CD4-positive, CD25-positive, alpha-beta regulatory T cell (primary cell): Measurements from ENCODE around the gene ARID3A. TPM values are rescaled to one million over a fixed set of nuclear protein-coding genes. Genes with fewer than 3 reads are reported as not detected.

Experiments used
- ATAC-seq, 2 donors: fragments of 150-1000 bp; cut with Tn5 transposase; one replicate each; pipeline ENCODE4 v1.10.0; 2021; ENCODE audit warnings: low read depth in 2 of 2, moderate number of reproducible peaks in 2 of 2, moderate library complexity in 1 of 2
- DNase-seq, 3 donors: peaks; one replicate each; pipeline versions ENCODE4 v3.0.0 to v3.0.0-alpha.2; 2012 to 2022; ENCODE audit warnings: mixed read lengths in 1 of 3
- H3K27ac ChIP-seq: one replicate; pipeline ENCODE4 v1.7.0; 2013; ENCODE audit warnings: mild to moderate bottlenecking, low read length; ENCODE audit not compliant: insufficient read depth, poor library complexity, severe bottlenecking
- H3K27me3 ChIP-seq: one replicate; pipeline ENCODE4 v1.7.0; 2013; ENCODE audit warnings: low read length; ENCODE audit not compliant: control insufficient read depth, insufficient read depth
- H3K36me3 ChIP-seq: one replicate; pipeline ENCODE4 v1.7.0; 2013; ENCODE audit warnings: mild to moderate bottlenecking, low read length, moderate library complexity; ENCODE audit not compliant: control insufficient read depth, insufficient read depth
- H3K4me1 ChIP-seq: 2 replicates; pipeline ENCODE4 v1.7.0; 2013; ENCODE audit warnings: mild to moderate bottlenecking, low read length; ENCODE audit not compliant: insufficient read depth, control insufficient read depth, poor library complexity, severe bottlenecking
- H3K4me3 ChIP-seq: one replicate; pipeline ENCODE4 v1.7.0; 2013; ENCODE audit warnings: low read depth, mild to moderate bottlenecking, low read length, moderate library complexity
- H3K9me3 ChIP-seq, 2 experiments: 1 replicate in 1 of 2; 2 replicates in 1 of 2; pipeline ENCODE4 v1.7.0; 2013; ENCODE audit warnings: low read length in 2 of 2, mild to moderate bottlenecking in 1 of 2, moderate library complexity in 1 of 2; ENCODE audit not compliant: control insufficient read depth in 2 of 2
- H3K27ac Mint-ChIP-seq, 3 donors: one replicate each; pipeline ENCODE4 v1.8.0; 2020 to 2022; ENCODE audit warnings: mild to moderate bottlenecking in 3 of 3, mixed read lengths in 3 of 3, moderate library complexity in 2 of 3
- H3K27me3 Mint-ChIP-seq: one replicate; pipeline ENCODE4 v1.8.0; 2022; ENCODE audit warnings: mild to moderate bottlenecking, mixed read lengths
- H3K36me3 Mint-ChIP-seq: one replicate; pipeline ENCODE4 v1.8.0; 2020; ENCODE audit warnings: mixed read lengths
- H3K4me1 Mint-ChIP-seq, 4 donors: one replicate each; pipeline ENCODE4 v1.8.0; 2020 to 2022; ENCODE audit warnings: mixed read lengths in 4 of 4, mild to moderate bottlenecking in 1 of 4
- H3K4me3 Mint-ChIP-seq, 4 donors: one replicate each; pipeline ENCODE4 v1.8.0; 2020 to 2022; ENCODE audit warnings: mild to moderate bottlenecking in 4 of 4, mixed read lengths in 4 of 4, moderate library complexity in 3 of 4
- H3K9me3 Mint-ChIP-seq, 7 donors: one replicate each; pipeline ENCODE4 v1.8.0; 2020 to 2022; ENCODE audit warnings: mixed read lengths in 7 of 7, mild to moderate bottlenecking in 3 of 7, moderate library complexity in 2 of 7
- polyA plus RNA-seq, 4 donors: library from polyadenylated mRNA; unstranded; fragments of 300-500 nt; fragmentation: Illumina TruSeq; gene quantifications; one replicate each; pipeline ENCODE4 v1.2.3, GENCODE V29; 2021
- total RNA-seq: library from RNA; stranded (reverse); gene quantifications from one replicate; pipeline ENCODE4 v1.2.3, GENCODE V29; 2022

The ARID3A gene
- total and polyA plus RNA-seq, 5 donors from 2014 or later: 0.63 to 14.4 (median 1.3) TPM

DNA sequence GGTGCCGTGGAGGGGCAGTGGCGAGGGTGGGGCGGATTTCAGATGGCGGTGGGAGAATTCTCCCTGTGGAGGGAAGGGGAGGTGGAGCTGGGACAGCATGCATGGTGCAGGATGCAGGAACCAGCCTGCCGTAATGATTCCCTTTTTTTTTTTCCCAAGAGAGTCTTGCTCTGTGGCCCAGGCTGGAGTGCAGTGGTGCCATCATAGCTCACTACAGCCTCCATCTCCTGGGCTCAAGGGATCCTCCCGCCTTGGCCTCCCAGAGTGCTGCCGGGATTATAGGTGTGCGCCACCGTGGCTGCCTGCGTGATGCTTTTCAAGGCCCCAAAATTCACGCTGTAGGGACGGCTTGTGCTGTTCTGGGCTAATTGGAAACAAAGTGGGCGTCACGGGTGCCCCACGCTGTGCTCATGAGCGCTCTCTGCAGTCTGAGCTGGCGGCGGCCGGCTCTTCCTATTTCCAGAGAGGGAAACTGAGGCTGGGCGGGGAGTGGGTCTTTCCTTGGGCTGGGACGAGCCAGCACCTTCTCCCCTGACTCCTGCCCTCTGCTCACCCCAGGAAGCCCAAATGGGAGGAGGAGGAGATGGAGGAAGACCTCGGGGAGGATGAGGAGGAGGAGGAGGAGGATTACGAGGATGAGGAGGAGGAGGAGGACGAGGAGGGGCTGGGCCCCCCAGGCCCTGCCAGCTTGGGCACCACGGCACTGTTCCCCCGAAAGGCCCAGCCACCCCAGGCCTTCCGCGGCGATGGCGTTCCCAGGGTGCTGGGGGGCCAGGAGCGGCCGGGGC, 6.2 kb downstream of the ARID3A start:
- ATAC-seq (no peak), DNase-seq (no peak)
- H3K36me3 Mint-ChIP-seq: no peaks in the 10 kb centered on the region
- peaks cover 0 to 25% (median 6%) of the 10 kb centered on the region in 4 donors for H3K4me1 Mint-ChIP-seq
- H3K9me3 Mint-ChIP-seq: no peaks in the 10 kb centered on the region
- no peak overlapping the region for H3K27ac Mint-ChIP-seq
- H3K36me3 ChIP-seq: no peaks in the 10 kb centered on the region
- peaks cover 25% of the 10 kb centered on the region for H3K4me1 ChIP-seq
- no peaks in the 10 kb centered on the region for H3K27me3 ChIP-seq
- H3K9me3 ChIP-seq: no peaks in the 10 kb centered on the region
- no peak overlapping the region for H3K27ac ChIP-seq
- no peak overlapping the region for H3K4me3 ChIP-seq
- H3K27me3 Mint-ChIP-seq: no peaks in the 10 kb centered on the region
- H3K4me3 Mint-ChIP-seq: peak overlapping the region in 2 of 4 donors; percentile 24 to 68

DNA sequence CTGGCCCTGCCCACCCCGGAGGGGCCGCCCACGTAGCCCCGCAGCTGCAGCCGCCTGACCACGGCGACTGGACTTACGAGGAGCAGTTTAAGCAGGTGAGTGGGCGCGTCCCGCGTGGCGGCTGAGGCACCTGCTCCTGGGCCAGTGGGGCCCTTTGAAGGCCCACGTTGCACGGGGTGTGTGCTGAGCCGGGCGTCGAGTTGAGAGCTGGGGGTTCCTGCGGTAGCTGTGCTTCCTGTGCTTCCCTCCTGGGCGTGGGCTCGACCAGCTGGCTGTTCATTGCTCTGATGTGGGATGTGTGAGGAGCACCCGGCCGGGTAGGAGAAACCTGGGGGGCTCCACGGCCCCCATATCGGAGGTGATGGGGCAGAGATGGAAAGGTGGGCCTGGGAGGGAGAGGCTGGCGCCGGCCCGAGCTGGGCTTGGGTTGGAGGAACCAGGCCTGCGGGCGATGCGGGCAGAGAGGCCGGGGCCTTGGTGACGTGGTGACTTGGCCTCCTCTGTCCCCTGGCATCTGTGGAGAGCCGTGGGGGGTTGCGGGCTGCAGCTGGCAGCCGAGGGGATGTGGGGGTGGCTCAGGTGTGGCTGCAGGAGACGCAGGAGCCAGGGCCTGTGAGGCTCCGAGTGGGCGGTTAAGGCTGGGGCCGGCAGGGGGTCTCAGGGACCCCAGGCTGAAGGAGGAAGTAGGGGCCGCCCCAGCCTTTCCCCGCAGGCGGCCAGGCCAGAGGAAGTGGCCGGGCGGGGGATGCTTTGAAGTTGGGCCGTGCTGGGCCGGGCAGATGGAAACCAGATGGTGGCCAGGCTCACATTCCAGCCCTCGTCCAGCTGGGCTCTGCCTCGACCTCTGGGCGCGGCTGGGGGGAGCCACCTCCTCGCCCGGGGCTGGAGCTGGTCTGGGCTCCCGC, 7.1 kb downstream of the ARID3A start:
- Mint-ChIP-seq H3K27me3 (no peaks in the 10 kb centered on the region), H3K9me3 (peaks cover 0 to 2% (median 0%) of the 10 kb centered on the region in 7 donors), H3K4me1 (peaks cover 0 to 33% (median 11%) of the 10 kb centered on the region in 4 donors), H3K4me3 (peak overlapping the region; percentile 12 to 89 (median 67)), H3K36me3 (peaks cover 3% of the 10 kb centered on the region), H3K27ac (peak overlapping the region; percentile 54 to 96 (median 82))
- DNase-seq (peak in 1 of 3 donors; percentile 74), ATAC-seq (peak; percentile 59 to 73)
- no peak overlapping the region for H3K27ac ChIP-seq
- no peaks in the 10 kb centered on the region for H3K27me3 ChIP-seq
- peaks cover 21% of the 10 kb centered on the region for H3K4me1 ChIP-seq
- no peaks in the 10 kb centered on the region for H3K9me3 ChIP-seq
- no peak overlapping the region for H3K4me3 ChIP-seq
- H3K36me3 ChIP-seq: no peaks in the 10 kb centered on the region

DNA sequence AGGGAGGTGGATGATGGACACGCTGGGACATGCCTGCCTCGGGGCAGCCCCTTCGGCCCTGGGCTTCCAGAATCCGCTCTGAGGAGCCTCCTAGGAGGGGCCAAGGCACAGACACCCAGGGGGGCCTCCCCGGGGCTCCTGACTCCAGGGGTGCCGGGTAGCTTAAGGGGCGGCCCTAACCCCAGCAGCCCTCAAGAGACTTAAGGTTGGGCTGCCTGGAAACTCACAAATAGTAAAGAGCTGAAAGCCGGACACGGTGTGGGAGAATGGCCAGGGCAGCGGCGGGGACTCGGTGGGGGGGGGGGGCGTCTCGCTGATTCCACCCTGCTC, 7.7 kb downstream of the ARID3A start:
- Mint-ChIP-seq H3K27ac (no peak overlapping the region), H3K27me3 (no peaks in the 10 kb centered on the region)

DNA sequence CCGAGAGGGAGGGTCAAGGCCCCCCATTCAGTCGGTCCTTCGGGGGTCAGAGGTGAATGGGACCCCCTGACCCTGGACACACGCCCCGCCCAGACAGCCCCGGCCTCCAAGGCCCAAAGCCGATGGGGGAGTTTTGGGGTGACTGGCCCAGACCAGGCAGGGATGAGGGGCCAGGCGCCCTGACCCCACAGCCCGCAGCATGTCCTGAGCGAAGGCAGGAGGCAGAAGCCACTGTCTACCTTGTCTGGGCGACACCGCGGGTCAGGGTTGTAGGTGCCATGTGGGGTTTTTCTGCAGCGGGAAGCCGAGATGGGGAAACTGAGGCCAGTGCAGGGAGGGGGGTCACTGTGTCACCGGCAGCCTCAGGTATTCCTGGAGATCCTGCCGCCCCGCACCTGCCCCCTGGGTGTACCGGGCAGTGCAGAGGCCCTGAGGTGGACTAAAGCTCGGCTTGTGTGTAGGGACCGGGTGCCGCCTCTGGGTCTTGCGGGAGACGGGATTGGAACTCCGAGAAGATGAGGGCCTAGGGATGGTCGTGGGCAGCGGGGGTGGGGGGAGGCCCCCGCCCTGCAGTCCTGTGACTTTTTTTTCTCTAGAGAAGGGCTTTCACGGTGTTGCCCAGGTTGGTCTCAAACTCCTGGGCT, 8.5 kb downstream of the ARID3A start:
- no peak overlapping the region for H3K4me3 Mint-ChIP-seq
- no peak overlapping the region for H3K4me3 ChIP-seq
- no peaks in the 10 kb centered on the region for H3K27me3 ChIP-seq
- H3K27ac ChIP-seq: no peak overlapping the region
- ATAC-seq (no peak), DNase-seq (no peak)
- peaks cover 0 to 2% (median 0%) of the 10 kb centered on the region in 7 donors for H3K9me3 Mint-ChIP-seq
- no peaks in the 10 kb centered on the region for H3K36me3 ChIP-seq
- no peaks in the 10 kb centered on the region for H3K27me3 Mint-ChIP-seq
- H3K9me3 ChIP-seq: no peaks in the 10 kb centered on the region
- H3K27ac Mint-ChIP-seq: no peak overlapping the region
- H3K36me3 Mint-ChIP-seq: peaks cover 3% of the 10 kb centered on the region
- peaks cover 0 to 38% (median 12%) of the 10 kb centered on the region in 4 donors for H3K4me1 Mint-ChIP-seq
- peaks cover 21% of the 10 kb centered on the region for H3K4me1 ChIP-seq

More for the DNA sequence above, 7.7 kb downstream of the ARID3A start:
- Histone ChIP-seq H3K27me3 (no peaks in the 10 kb centered on the region), H3K4me3 (no peak overlapping the region), H3K9me3 (no peaks in the 10 kb centered on the region), H3K27ac (no peak overlapping the region), H3K4me1 (peaks cover 21% of the 10 kb centered on the region), H3K36me3 (no peaks in the 10 kb centered on the region)
- H3K36me3 Mint-ChIP-seq: peaks cover 3% of the 10 kb centered on the region
- no peak overlapping the region for H3K4me3 Mint-ChIP-seq
- peaks cover 0 to 37% (median 12%) of the 10 kb centered on the region in 4 donors for H3K4me1 Mint-ChIP-seq
- H3K9me3 Mint-ChIP-seq: peaks cover 0 to 2% (median 0%) of the 10 kb centered on the region in 7 donors
- ATAC-seq (no peak), DNase-seq (no peak)

DNA sequence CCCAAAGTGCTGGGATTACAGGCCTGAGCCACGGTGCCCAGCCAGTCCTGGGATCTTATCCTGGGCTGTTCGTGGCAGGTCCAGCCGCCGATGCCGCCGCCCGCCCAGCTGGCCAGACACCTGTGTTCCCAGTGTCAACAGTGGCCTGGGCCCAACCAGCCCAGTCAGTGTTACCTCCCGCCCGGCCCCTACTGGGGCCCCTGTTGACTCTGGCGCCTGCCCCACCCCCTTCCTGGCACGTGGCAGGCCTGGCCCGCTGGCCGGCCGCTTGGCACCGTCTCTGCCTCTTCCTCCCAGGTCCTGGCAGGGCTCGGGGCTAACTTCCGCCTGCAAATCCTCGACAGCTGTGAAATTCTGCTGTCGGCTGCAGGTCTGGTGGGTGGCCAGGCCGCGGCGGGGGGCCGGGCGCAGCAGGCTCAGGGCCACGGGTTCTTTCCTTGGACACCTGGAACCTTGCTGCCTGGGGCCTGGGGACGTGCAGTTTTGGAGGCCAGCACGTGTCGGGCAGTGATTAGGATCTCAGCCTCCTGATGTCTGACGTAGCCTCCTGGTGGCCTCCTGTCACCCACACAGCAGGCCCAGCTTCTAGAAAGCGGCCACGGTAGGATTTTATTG, 9.1 kb downstream of the ARID3A start:
- Mint-ChIP-seq H3K9me3 (peaks cover 0 to 2% (median 0%) of the 10 kb centered on the region in 7 donors), H3K4me3 (no peak overlapping the region), H3K27me3 (no peaks in the 10 kb centered on the region), H3K27ac (no peak overlapping the region), H3K4me1 (peaks cover 0 to 40% (median 14%) of the 10 kb centered on the region in 4 donors), H3K36me3 (peaks cover 3% of the 10 kb centered on the region)
- Histone ChIP-seq H3K9me3 (no peaks in the 10 kb centered on the region), H3K4me1 (peaks cover 21% of the 10 kb centered on the region), H3K4me3 (no peak overlapping the region), H3K27me3 (no peaks in the 10 kb centered on the region), H3K36me3 (no peaks in the 10 kb centered on the region), H3K27ac (no peak overlapping the region)
- no peak for ATAC-seq
- DNase-seq: no peak

DNA sequence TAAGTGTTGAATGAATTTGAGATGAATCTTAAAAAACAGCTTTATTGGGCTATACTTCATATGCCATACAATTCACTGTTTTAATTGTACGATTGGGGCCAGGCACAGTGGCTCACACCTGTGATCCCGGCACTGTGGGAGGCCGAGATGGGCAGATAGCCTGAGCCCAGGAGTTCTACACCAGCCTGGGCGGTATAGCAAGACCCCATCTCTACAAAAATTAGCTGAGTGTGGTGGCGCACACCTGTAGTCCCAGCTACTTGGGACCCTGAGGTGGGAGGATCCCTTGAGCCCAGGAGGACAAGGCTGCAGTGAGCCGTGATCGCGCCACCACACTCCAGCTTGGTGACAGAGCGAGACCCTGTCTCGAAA, 10.3 kb downstream of the ARID3A start:
- Mint-ChIP-seq H3K36me3 (peaks cover 3% of the 10 kb centered on the region), H3K27ac (no peak overlapping the region), H3K4me3 (no peak overlapping the region), H3K9me3 (peaks cover 0 to 3% (median 0%) of the 10 kb centered on the region in 7 donors), H3K4me1 (peaks cover 0 to 40% (median 18%) of the 10 kb centered on the region in 4 donors), H3K27me3 (no peaks in the 10 kb centered on the region)
- Histone ChIP-seq H3K4me1 (peaks cover 31% of the 10 kb centered on the region), H3K4me3 (no peak overlapping the region), H3K27me3 (no peaks in the 10 kb centered on the region), H3K27ac (no peak overlapping the region), H3K9me3 (no peaks in the 10 kb centered on the region), H3K36me3 (no peaks in the 10 kb centered on the region)
- no peak for DNase-seq
- no peak for ATAC-seq

DNA sequence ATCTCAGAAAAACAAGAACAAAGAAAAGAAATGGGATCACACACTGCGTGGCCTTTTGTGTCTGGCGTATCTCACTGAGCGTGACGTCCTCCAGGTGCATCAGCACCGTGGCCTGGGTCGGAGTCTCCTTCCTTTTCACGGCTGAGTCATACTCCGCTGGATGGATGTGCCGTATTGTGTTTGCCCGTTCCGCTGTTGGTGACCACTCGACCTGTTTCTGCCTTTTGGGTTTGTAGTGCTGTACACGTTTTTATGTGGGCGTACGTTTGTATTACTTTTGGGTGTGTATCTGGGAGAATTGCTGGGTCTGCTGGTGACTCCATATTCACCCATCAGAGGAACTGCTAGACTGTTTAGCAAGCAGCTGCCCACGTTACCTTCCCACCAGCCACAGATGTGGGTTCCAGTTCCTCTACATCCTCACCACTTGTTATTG, 11.4 kb downstream of the ARID3A start:
- Mint-ChIP-seq H3K27me3 (no peaks in the 10 kb centered on the region), H3K4me3 (peak overlapping the region in 2 of 4 donors; percentile 40 to 74), H3K9me3 (peaks cover 0 to 3% (median 0%) of the 10 kb centered on the region in 7 donors), H3K27ac (peak overlapping the region in 1 of 3 donors; percentile 78), H3K36me3 (peaks cover 3% of the 10 kb centered on the region), H3K4me1 (peaks cover 0 to 41% (median 22%) of the 10 kb centered on the region in 4 donors)
- ATAC-seq: peak in 1 of 2 donors; percentile 19
- Histone ChIP-seq H3K36me3 (no peaks in the 10 kb centered on the region), H3K27ac (no peak overlapping the region), H3K27me3 (no peaks in the 10 kb centered on the region), H3K9me3 (no peaks in the 10 kb centered on the region), H3K4me3 (no peak overlapping the region), H3K4me1 (peaks cover 35% of the 10 kb centered on the region)
- peak in 1 of 3 donors; percentile 62 for DNase-seq
